Fibroblast of pulmonary artery (primary cell): ENCODE data around the gene RANBP2.

Experiments used
- DNase-seq: peaks from one replicate; pipeline ENCODE4 v3.0.0-alpha.2; 2010; ENCODE audit warnings: low read depth
- H3K4me3 ChIP-seq: replicated peaks from 2 replicates; pipeline ENCODE4 v1.5.1; 2011; ENCODE audit warnings: low read depth, mild to moderate bottlenecking, control low read depth, low read length, moderate library complexity
- CTCF ChIP-seq: IDR thresholded peaks from 2 replicates; pipeline ENCODE4 v1.5.1; 2011; ENCODE audit warnings: mild to moderate bottlenecking, control low read depth, low read length, inconsistent platforms; ENCODE audit errors: missing control alignments

Gene RANBP2

GRCh38 chr2:108834620-108835019, 115.3 kb downstream of the RANBP2 start:
- TF ChIP-seq CTCF = no peak
- no peak overlapping the region for H3K4me3 ChIP-seq
- no peak for DNase-seq

- TF ChIP-seq CTCF = no peak
- no peak for DNase-seq
- H3K4me3 ChIP-seq = no peak overlapping the region
Observed at GRCh38 chr2:108835040-108835439, 115.8 kb downstream of the RANBP2 start.
